CD4-positive, alpha-beta T cell (primary cell): ENCODE results near the gene PADI3. TPM values are rescaled to one million over a fixed set of nuclear protein-coding genes. Genes with fewer than 3 reads are reported as not detected.

Experiments
- ATAC-seq: fragments of 200-7000 bp; cut with Tn5 transposase; one replicate; pipeline ENCODE4 v1.10.0; 2022; ENCODE audit warnings: mild to moderate bottlenecking; ENCODE audit not compliant: poor library complexity
- CTCF ChIA-PET: fragments of 350-600 bp; sonication (Branson Sonifier 250); formaldehyde crosslinking; loops from one replicate; lab custom pipeline; 2021; ENCODE audit warnings: antibody characterized with exemption, inconsistent platforms; lab: Charles Lee
- POLR2A ChIA-PET: fragments of 350-600 bp; sonication (Branson Sonifier 250); formaldehyde crosslinking; loops from one replicate; lab custom pipeline; 2021; ENCODE audit warnings: antibody characterized with exemption, inconsistent platforms; lab: Charles Lee
- DNase-seq, 14 experiments: peaks; one replicate each; pipeline ENCODE4 v3.0.0-alpha.2; 2013 to 2020; ENCODE audit warnings: mixed read lengths in 2 of 14
- H3K27ac ChIP-seq, 2 donors: one replicate each; pipeline versions ENCODE4 v1.5.1 to v1.7.0; 2013; ENCODE audit warnings: low read length in 2 of 2, low read depth in 1 of 2, mild to moderate bottlenecking in 1 of 2
- H3K27me3 ChIP-seq, 2 experiments: 1 replicate in 1 of 2; 2 replicates in 1 of 2; pipeline versions ENCODE4 v1.6.1 to v1.7.0; 2013; ENCODE audit warnings: low read length in 2 of 2, control low read depth in 1 of 2, mild to moderate bottlenecking in 1 of 2, moderate library complexity in 1 of 2; ENCODE audit not compliant: insufficient read depth in 2 of 2, control insufficient read depth in 1 of 2
- H3K36me3 ChIP-seq: one replicate; pipeline ENCODE4 v1.6.1; 2013; ENCODE audit warnings: low read length, control low read depth; ENCODE audit not compliant: insufficient read depth
- H3K4me1 ChIP-seq: one replicate; pipeline ENCODE4 v1.6.1; 2013; ENCODE audit warnings: low read length, control low read depth; ENCODE audit not compliant: insufficient read depth
- H3K4me3 ChIP-seq: one replicate; pipeline ENCODE4 v1.5.1; 2013; ENCODE audit warnings: mild to moderate bottlenecking, low read length, moderate library complexity
- H3K9me3 ChIP-seq, 2 experiments: 1 replicate in 1 of 2; 2 replicates in 1 of 2; pipeline versions ENCODE4 v1.6.1 to v1.7.0; 2013; ENCODE audit warnings: low read length in 2 of 2, mild to moderate bottlenecking in 2 of 2, control low read depth in 1 of 2, moderate library complexity in 1 of 2; ENCODE audit not compliant: control insufficient read depth in 1 of 2, insufficient read depth in 1 of 2
- H3K27ac Mint-ChIP-seq: one replicate; pipeline ENCODE4 v1.8.0; 2020; ENCODE audit warnings: mixed read lengths
- H3K27me3 Mint-ChIP-seq: one replicate; pipeline ENCODE4 v1.8.0; 2021; ENCODE audit warnings: mixed read lengths
- H3K36me3 Mint-ChIP-seq: one replicate; pipeline ENCODE4 v1.8.0; 2021; ENCODE audit warnings: low read depth, mixed read lengths
- H3K4me1 Mint-ChIP-seq: one replicate; pipeline ENCODE4 v1.8.0; 2021; ENCODE audit warnings: low read depth, mixed read lengths
- H3K4me3 Mint-ChIP-seq: one replicate; pipeline ENCODE4 v1.8.0; 2020; ENCODE audit warnings: mild to moderate bottlenecking, mixed read lengths
- H3K9me3 Mint-ChIP-seq: one replicate; pipeline ENCODE4 v1.8.0; 2020; ENCODE audit warnings: mixed read lengths
- CTCF ChIP-seq: fragments of 200-600 bp; IDR thresholded peaks from one replicate; pipeline ENCODE4 v1.8.0; 2022; ENCODE audit warnings: antibody characterized with exemption, mild to moderate bottlenecking
- intact Hi-C, 2 experiments: fragments of 100-400 bp; cut with DNase I in 1 of 2; cut with micrococcal nuclease in 1 of 2; formaldehyde crosslinking; loops; one replicate each; pipeline versions ENCODE4 v1.15.1 to v1.9.0; 2023 to 2025; cut with DNase I, micrococcal nuclease
- microRNA-seq: library from miRNA; unstranded; fragments of <30 nt; microRNA quantifications from one replicate; pipeline ENCODE4 v1.2.0, GENCODE V29; 2021; ENCODE audit warnings: borderline microRNAs expressed, borderline replicate concordance
- total RNA-seq, 174 experiments: library from RNA in 2 of 174; stranded (reverse) in 2 of 174; gene quantifications; one replicate each; pipeline ENCODE4 v1.2.3 and lab custom pipeline; 2021 to 2026

PADI3 gene
- total RNA-seq, 2 experiments from 2014 or later = not detected

DNA sequence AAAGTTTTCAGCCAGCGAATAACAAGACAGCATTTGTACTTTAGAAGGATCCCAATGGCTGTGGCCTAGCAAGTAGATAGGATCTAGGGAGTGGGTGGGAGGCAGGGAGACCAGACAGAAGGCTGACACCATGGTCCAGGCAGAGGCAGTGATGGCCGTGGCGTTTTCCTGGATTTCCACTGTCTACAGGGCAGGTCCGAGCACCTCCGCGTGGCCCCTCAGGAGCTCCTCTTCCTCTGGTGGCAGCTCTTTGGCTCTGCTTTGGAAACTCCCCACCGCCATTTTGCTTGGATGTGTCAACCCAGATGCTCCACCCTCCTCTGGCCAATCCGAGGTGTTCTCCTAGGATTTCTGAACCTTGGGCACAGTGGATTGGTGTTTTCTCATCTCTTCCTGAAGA lies 84.2 kb downstream of the PADI3 start:
- Histone ChIP-seq H3K9me3 (peaks cover 0 to 4% of the 10 kb centered on the region in 2 experiments), H3K36me3 (no peaks in the 10 kb centered on the region), H3K27me3 (peaks cover 5% of the 10 kb centered on the region in 2 experiments), H3K4me3 (no peak overlapping the region), H3K4me1 (peaks cover 3% of the 10 kb centered on the region), H3K27ac (no peak overlapping the region)
- Mint-ChIP-seq H3K36me3 (no peaks in the 10 kb centered on the region), H3K9me3 (no peaks in the 10 kb centered on the region), H3K4me1 (no peaks in the 10 kb centered on the region), H3K27me3 (peaks cover 43% of the 10 kb centered on the region), H3K4me3 (no peak overlapping the region), H3K27ac (no peak overlapping the region)
- POLR2A ChIA-PET = no interaction called here
- DNase-seq = no peak
- CTCF ChIA-PET = no interaction called here
- no peak for TF ChIP-seq CTCF
- no peak for ATAC-seq
- intact Hi-C loops = loop anchor here in 1 of 2 experiments (10.0 kb wide), 1 partner anchor 208 kb away; no protein-coding TSS in a partner anchor

Small RNA genes within 50 kb of the gene (microRNA-seq; reads per million reads assigned to microRNA genes)
- not detected for gene MIR3972

Other genes with a start within 250 kb of the PADI3 start
- gene ATP13A2, start 237.2 kb upstream of the PADI3 start, total RNA-seq = 10 to 100 TPM; 27.0 to 30.6 TPM
- gene SDHB, start 195.1 kb upstream of the PADI3 start, total RNA-seq = 10 to 100 TPM; 53.9 to 56.2 TPM
- under 1 TPM; 0.25 to 0.30 TPM for gene PADI2, start 129.6 kb upstream of the PADI3 start, total RNA-seq
- gene PADI1, start 44.0 kb upstream of the PADI3 start, total RNA-seq = not detected
- under 1 TPM; 0.41 to 0.75 TPM for gene PADI4, start 59.1 kb downstream of the PADI3 start, total RNA-seq
- not detected for gene PADI6, start 123.1 kb downstream of the PADI3 start, total RNA-seq
- gene RCC2, start 190.6 kb downstream of the PADI3 start, total RNA-seq = 10 to 100 TPM; 20.1 to 21.0 TPM